ENCODE results near the gene POLG2.
"Not testable (repeated sequence)": the region's sequence is repeated elsewhere in the genome, so short reads cannot be mapped to it uniquely, and the experiment has no call there.

POLG2 gene

GRCh38 chr17:64505340-64506200 lies 8.7 kb upstream of the POLG2 start:
- peak; percentile 64 for DNase-seq

- DNase-seq, result no peak
Observed at GRCh38 chr17:64504769-64505339, 8.0 kb upstream of the POLG2 start.

DNA sequence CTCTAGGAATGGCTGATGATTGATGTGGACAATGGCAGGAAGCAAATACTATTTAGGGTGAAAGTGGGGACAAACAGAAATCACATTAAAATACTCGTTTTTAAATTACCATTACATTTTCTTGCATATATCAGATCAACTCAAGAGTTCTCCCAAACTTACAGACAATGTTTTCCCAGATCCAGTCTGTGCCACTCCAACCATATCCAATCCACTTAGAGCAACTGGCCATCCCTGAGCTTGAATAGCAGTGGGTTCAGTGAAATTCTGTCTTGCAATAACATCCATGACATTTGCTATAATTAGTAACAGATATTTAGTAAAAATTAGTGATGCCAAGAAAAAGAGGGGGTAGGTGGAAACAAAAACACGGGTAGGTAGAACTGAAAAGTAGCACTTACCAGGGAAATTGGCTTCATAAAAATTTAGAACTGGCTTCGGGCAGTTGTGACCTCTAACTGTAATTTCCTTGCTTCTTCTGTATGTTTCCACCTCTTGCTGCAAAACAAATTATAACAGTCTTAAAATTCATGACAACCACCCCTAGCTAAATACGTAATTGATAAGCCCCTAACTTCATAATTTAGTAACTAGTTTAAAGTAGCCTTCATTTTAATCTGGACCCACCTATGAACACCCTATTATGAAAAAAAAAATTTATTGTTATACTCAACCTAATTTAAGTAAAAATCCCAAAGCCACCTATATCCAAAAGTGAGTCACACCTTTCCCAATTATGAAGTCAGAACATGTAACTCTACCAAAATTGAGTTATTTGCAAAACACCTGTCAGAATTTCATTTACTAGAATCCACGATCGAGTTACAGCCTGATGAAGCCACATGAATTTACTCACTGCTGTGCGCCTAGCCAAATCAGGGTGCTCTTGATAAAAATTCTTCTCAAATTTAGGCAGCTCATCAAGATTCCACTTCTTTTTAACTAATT lies 7.2 kb upstream of the POLG2 start:
- DNase-seq, result no peak

DNA sequence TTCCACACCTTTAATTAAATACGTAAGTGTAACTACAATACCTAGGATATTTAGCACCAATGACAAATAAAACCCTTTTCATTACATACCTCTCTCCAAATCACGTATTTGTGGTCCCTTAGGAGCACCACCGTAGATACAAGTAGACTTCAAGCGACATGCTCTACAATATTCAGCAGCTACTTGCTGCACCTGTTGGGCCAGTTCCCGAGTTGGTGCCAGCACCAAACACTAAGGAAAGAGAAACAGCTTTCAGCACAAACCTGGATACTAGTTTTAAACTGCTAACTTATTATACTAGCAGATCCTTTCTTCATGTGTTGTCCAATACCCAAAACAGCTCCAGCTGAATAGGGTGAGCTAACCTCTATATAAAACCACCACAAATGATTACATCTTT lies 6.5 kb upstream of the POLG2 start:
- DNase-seq, result no peak

- DNase-seq, result no peak
Observed at GRCh38 chr17:64502809-64503208, 6.0 kb upstream of the POLG2 start.

GRCh38 chr17:64502021-64502420 lies 5.2 kb upstream of the POLG2 start:
- DNase-seq, result no peak

- DNase-seq, result no peak
Observed at GRCh38 chr17:64500862-64501765, 4.3 kb upstream of the POLG2 start.

DNA sequence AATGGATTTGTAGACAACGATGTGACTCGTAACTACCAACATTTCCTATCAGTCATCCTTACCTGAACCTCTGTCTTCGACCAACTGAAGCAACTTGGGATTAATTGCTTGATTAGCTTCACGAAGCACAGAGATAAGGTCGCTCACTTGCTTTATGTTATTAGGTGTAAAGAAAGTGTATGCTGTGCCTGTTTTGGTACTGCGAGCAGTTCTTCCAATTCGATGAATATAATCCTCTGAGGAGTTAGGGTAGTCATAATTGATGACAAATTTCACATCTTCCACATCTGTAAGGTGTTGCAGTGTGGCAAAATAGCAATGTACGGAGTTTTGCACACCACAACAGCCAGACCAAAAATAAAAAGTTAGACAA lies 3.6 kb upstream of the POLG2 start:
- DNase-seq, result no peak

DNA sequence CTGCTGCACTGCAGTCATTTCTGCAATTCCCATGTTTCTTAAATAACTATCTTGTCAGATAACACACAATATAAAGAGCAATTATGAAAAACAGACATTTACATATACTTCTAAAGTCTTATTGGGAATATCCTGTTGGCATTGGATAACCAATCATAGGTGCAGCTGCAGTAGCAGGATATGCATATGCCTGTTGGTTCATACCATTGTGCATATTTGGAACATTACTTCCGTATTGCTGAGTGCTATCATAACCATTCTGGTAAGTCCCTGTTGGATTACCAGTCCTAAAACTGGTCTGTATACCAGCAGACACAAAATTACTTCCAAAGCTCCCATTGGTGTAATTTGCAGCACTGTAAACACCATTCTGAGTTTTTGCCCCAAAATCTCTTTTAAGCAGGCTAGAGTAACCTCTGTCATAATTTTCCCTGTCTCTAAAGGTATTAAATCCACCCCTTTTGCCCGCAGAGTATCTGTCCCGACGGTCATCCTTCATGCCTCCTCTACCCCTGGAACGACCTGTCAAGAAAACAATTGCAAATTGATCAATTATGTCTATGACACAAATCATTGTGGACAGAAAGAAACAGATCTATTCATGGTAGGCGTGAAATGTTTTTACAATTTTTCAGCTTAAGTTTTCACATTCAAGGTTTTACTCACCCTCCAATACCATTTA lies 3.1 kb upstream of the POLG2 start:
- DNase-seq, result no peak

- DNase-seq, result no peak
Observed at GRCh38 chr17:64498308-64499203, 1.7 kb upstream of the POLG2 start.

GRCh38 chr17:64497565-64498035 lies 746 bp upstream of the POLG2 start:
- DNase-seq, result no peak

DNA sequence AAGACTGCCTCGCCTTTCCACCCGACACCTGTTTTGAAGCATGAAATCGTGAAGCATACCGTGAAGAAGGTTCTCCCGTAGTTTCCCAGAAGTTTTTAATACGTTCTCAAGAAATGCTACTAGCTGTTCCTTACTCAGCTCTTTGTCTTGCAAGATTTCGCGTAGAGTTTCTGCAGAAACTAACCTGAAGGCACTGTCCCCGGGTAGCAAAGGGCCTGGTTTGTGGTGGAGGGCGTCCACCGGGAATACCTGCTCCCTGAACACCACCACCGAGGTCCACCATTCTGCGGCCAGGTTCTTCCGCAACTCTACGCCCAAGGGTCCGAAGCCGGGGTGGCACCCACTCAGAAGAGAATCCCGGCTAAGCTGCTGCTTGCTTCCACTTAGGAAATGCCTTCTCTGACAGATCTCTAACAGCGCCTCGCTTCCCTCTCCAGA lies 487 bp downstream of the POLG2 start:
- DNase-seq, result no peak

- DNase-seq, result not testable (repeated sequence)
Observed at GRCh38 chr17:64495300-64495699, 1.6 kb downstream of the POLG2 start.

DNA sequence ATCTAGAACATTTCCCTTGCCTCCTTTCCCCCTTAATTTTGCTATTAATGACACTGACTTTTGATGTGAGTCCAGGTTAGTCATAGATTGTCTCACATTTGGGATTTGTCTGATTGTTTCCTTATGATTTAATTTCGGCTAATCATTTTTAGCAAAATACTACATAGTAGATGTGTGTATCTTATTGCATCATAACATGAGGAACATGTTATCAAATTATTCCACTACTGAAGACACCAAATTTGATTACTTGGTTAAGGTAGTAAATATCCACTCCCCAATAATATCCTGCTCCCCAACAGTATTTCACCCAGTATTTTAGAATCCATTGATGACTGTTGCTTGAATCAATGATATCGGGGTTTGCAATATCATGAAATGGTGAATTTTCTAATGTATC lies 2.7 kb downstream of the POLG2 start:
- DNase-seq, result no peak

DNA sequence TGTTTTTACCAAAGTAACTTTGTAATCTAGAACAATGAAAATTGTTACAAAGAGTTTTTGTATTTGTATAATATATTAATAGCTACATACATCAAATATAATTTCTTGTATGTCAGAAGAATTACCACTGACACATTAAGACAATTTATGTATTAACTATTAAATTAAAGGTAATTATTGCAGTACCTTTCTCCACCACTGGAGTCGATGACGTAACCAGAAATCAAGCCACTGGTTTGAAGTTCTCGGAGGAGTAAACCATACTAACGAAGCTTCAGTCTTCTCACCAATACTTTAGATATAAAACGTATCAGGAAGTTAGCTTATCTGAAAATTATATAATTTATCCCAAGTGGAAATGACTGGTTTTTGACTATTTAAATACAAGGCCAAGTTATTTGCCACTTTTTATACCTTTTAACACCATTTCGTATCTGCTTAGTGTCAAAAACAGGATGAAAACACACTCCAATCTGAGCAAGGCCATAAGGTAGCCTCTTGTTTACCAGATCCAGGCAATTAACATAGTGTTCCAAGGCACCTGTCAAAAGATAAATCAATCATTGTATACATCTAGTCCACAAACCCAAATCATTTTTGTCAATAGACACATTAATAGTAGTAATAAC lies 4.3 kb downstream of the POLG2 start:
- DNase-seq, result peak; percentile 28

DNA sequence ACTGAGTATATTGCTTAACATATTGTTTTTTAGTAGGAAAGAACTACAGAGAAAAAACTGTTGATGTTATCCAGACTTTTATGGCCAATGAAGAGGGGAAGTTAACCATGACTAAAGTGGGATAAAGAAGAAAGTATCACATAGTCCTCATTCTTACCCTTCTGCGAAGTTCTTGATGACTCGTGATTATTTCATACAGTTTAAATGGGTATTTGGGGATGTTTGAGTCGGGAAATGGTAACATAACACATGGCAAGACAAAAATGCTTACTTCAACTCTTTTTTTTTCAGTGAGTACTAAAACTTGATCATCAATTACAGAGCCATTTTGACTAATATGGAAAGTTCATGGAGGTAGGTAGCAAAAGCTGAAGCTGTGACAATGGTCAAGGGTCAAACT lies 4.9 kb downstream of the POLG2 start:
- DNase-seq, result no peak

GRCh38 chr17:64491034-64491860 lies 5.6 kb downstream of the POLG2 start:
- DNase-seq, result no peak

DNA sequence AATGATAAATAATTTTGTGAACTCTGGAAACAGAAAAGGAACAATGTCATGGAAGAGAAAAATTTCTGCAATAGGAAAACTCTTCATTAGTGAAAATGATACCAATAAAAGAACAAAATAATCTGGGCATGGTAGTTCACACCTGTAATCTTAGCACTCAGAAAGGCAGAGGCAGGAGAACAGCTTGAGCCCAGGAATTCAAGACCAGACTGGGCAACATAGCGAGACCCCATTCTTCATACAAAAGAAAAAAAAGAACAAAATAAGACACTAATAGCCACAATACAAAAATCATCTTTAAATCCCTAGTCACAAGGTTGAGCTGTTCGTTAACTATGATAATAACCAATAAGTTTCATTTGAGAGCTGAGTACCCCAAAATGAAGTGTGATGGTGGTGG lies 8.6 kb downstream of the POLG2 start:
- no peak for DNase-seq

GRCh38 chr17:64484380-64484779 lies 12.5 kb downstream of the POLG2 start:
- no peak for DNase-seq
